Fibroblast of villous mesenchyme (primary cell): ENCODE data around the gene WDFY4. TPM values are rescaled to one million over a fixed set of nuclear protein-coding genes. Genes with fewer than 3 reads are reported as not detected.

Experiments
- DNase-seq: peaks from one replicate; pipeline ENCODE4 v3.0.0-alpha.2; 2010; ENCODE audit warnings: low read depth
- H3K4me3 ChIP-seq: 2 replicates; pipeline ENCODE4 v1.5.1; 2011; ENCODE audit warnings: low read depth, mild to moderate bottlenecking, low read length
- CTCF ChIP-seq: IDR thresholded peaks from 2 replicates; pipeline ENCODE4 v1.5.1; 2012; ENCODE audit warnings: low read depth, mild to moderate bottlenecking, low read length; ENCODE audit not compliant: insufficient read depth
- total RNA-seq: library from RNA; depleted of rRNA; stranded (reverse); fragments of >200 nt; gene quantifications from 2 replicates; pipeline ENCODE4 v1.2.3, GENCODE V29; 2012

The WDFY4 gene
- total RNA-seq, 1 donor = not detected

- no peak for DNase-seq
- TF ChIP-seq CTCF = no peak
- H3K4me3 ChIP-seq = no peak overlapping the region
Observed at GRCh38 chr10:48785796-48786195, 101.1 kb downstream of the WDFY4 start.

GRCh38 chr10:48786606-48787282 is 102.1 kb downstream of the WDFY4 start:
- DNase-seq = no peak
- TF ChIP-seq CTCF = no peak
- H3K4me3 ChIP-seq = no peak overlapping the region

- no peak overlapping the region for H3K4me3 ChIP-seq
- no peak for DNase-seq
- TF ChIP-seq CTCF = no peak
Observed at GRCh38 chr10:48788554-48788953, 103.9 kb downstream of the WDFY4 start.

- TF ChIP-seq CTCF = no peak
- H3K4me3 ChIP-seq = no peak overlapping the region
- DNase-seq = no peak
Observed at GRCh38 chr10:48789486-48790456, 105.1 kb downstream of the WDFY4 start.

- DNase-seq = no peak
- TF ChIP-seq CTCF = no peak
Observed at GRCh38 chr10:48790457-48791044, 105.9 kb downstream of the WDFY4 start.

GRCh38 chr10:48791267-48791928 is 106.7 kb downstream of the WDFY4 start:
- no peak for DNase-seq
- no peak for TF ChIP-seq CTCF
- no peak overlapping the region for H3K4me3 ChIP-seq

More at GRCh38 chr10:48790457-48791044, 105.9 kb downstream of the WDFY4 start:
- H3K4me3 ChIP-seq = no peak overlapping the region
